Measurements from ENCODE around the gene TIRAP.

DNA sequence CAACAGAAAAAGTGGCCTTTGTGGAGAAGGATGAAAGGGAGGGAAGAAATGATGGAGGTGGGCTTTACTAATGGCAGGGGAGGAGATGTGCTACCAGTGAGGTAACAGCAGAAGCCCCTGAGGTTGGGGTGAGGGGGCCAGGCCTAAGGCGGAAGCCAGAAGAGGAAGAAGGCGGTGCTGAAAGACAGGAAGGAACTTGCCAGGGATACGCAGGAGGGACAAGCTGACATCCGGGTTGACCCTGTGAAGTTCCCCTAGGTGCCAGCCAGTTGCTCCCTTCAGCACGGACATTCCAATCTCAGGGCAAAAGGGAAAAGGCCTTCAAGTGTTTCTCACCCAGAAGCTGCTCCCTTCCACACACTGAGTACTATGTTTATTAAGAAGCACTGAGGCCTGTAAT is 2.3 kb upstream of the TIRAP start:
- TF ChIP-seq, protein P1, sequence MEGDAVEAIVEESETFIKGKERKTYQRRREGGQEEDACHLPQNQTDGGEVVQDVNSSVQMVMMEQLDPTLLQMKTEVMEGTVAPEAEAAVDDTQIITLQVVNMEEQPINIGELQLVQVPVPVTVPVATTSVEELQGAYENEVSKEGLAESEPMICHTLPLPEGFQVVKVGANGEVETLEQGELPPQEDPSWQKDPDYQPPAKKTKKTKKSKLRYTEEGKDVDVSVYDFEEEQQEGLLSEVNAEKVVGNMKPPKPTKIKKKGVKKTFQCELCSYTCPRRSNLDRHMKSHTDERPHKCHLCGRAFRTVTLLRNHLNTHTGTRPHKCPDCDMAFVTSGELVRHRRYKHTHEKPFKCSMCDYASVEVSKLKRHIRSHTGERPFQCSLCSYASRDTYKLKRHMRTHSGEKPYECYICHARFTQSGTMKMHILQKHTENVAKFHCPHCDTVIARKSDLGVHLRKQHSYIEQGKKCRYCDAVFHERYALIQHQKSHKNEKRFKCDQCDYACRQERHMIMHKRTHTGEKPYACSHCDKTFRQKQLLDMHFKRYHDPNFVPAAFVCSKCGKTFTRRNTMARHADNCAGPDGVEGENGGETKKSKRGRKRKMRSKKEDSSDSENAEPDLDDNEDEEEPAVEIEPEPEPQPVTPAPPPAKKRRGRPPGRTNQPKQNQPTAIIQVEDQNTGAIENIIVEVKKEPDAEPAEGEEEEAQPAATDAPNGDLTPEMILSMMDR (IDR thresholded peaks at IDR 0.05): no peak
- no peak for TF ChIP-seq POLR2A (IDR thresholded peaks at IDR 0.05)
